ENCODE measurements around the gene SHC1. TPM values are rescaled to one million over a fixed set of nuclear protein-coding genes. Genes with fewer than 3 reads are reported as not detected.
"Not testable (repeated sequence)": the region's sequence is repeated elsewhere in the genome, so short reads cannot be mapped to it uniquely, and the experiment has no call there.

SHC1 gene
- total RNA-seq, 2 experiments from 2014 or later = 31.2 to 36.3 TPM

- ChIA-PET POLR2A (interaction anchor here (0.6 kb wide), 1 partner anchor 41 kb away, joined by 3 read pairs; no protein-coding TSS in a partner anchor), CTCF (interaction anchor here (0.9 to 2.8 kb wide), 7 partner anchors 8 to 103 kb away, joined by 3 to 14 read pairs (median 3); no protein-coding TSS in a partner anchor)
Observed at GRCh38 chr1:154988058-154988954, 17.8 kb upstream of the SHC1 start.

- CTCF ChIA-PET = interaction anchor here (0.9 to 2.8 kb wide), 8 partner anchors 9 to 104 kb away, joined by 3 to 14 read pairs (median 4); no protein-coding TSS in a partner anchor
- POLR2A ChIA-PET = no interaction called here
Observed at GRCh38 chr1:154987326-154987725, 16.8 kb upstream of the SHC1 start.

GRCh38 chr1:154986736-154987135 lies 16.2 kb upstream of the SHC1 start:
- POLR2A ChIA-PET = not testable (repeated sequence)
- CTCF ChIA-PET = interaction anchor here (1.2 to 2.8 kb wide), 4 partner anchors 12 to 105 kb away, joined by 3 to 8 read pairs (median 4); no protein-coding TSS in a partner anchor

GRCh38 chr1:154983776-154984466 lies 13.4 kb upstream of the SHC1 start:
- CTCF ChIA-PET = interaction anchor here (0.7 to 2.8 kb wide), 16 partner anchors 9 to 101 kb away, joined by 3 to 16 read pairs (median 5); partner anchors contain the start of genes ADAM15, PMVK and PYGO2
- POLR2A ChIA-PET = interaction anchor here (0.6 to 2.7 kb wide), 4 partner anchors 10 to 107 kb away, joined by 3 to 24 read pairs (median 9); partner anchors contain the start of genes CKS1B and LENEP

- CTCF ChIA-PET = interaction anchor here (0.5 to 2.8 kb wide), 11 partner anchors 9 to 357 kb away, joined by 3 to 12 read pairs (median 4); partner anchors contain the start of gene ADAM15
- POLR2A ChIA-PET = interaction anchor here (1.2 to 2.7 kb wide), 3 partner anchors 9 to 16 kb away, joined by 7 to 24 read pairs (median 11); partner anchors contain the start of genes CKS1B and LENEP
Observed at GRCh38 chr1:154982897-154983648, 12.5 kb upstream of the SHC1 start, which contains the start of gene FLAD1. TSS of gene FLAD1 (plus strand) at chr1:154983344. CDS start at chr1:154983695, 351 bp downstream.

- CTCF ChIA-PET = interaction anchor here (0.9 to 2.1 kb wide), 5 partner anchors 8 to 38 kb away, joined by 3 to 12 read pairs (median 4); partner anchors contain the start of gene CKS1B
- POLR2A ChIA-PET = interaction anchor here (2.3 to 2.7 kb wide), 2 partner anchors 8 to 12 kb away, joined by 11 to 24 read pairs; partner anchors contain the start of genes CKS1B and LENEP
Observed at GRCh38 chr1:154982341-154982740, 11.8 kb upstream of the SHC1 start.

GRCh38 chr1:154978360-154978759 lies 7.8 kb upstream of the SHC1 start:
- CTCF ChIA-PET = no interaction called here
- POLR2A ChIA-PET = no interaction called here

GRCh38 chr1:154977762-154978161 lies 7.2 kb upstream of the SHC1 start:
- CTCF ChIA-PET, POLR2A ChIA-PET: not testable (repeated sequence)

GRCh38 chr1:154975409-154976059 lies 5.0 kb upstream of the SHC1 start:
- CTCF ChIA-PET = interaction anchor here (0.6 to 4.0 kb wide), 6 partner anchors 24 to 744 kb away, joined by 3 to 12 read pairs (median 4); no protein-coding TSS in a partner anchor
- POLR2A ChIA-PET = interaction anchor here (0.6 kb wide), 1 partner anchor 24 kb away, joined by 4 read pairs; no protein-coding TSS in a partner anchor

GRCh38 chr1:154974808-154975408 lies 4.4 kb upstream of the SHC1 start:
- ChIA-PET CTCF (interaction anchor here (0.6 to 4.0 kb wide), 9 partner anchors 7 to 745 kb away, joined by 3 to 12 read pairs (median 3); partner anchors contain the start of gene PBXIP1), POLR2A (interaction anchor here (0.6 to 2.0 kb wide), 3 partner anchors 9 to 24 kb away, joined by 4 to 24 read pairs (median 4); partner anchors contain the start of genes FLAD1 and PYGO2)

- POLR2A ChIA-PET = interaction anchor here (0.7 to 2.0 kb wide), 4 partner anchors 9 to 225 kb away, joined by 4 to 24 read pairs (median 5); partner anchors contain the start of genes FLAD1 and PYGO2
Observed at GRCh38 chr1:154974102-154974807, 3.7 kb upstream of the SHC1 start, which contains the start of gene CKS1B. TSS of gene CKS1B (plus strand) at chr1:154974681. CDS start at chr1:154974746, 65 bp downstream.

GRCh38 chr1:154973344-154974101 lies 3.0 kb upstream of the SHC1 start:
- ChIA-PET POLR2A (interaction anchor here (0.6 to 2.0 kb wide), 6 partner anchors 10 to 225 kb away, joined by 3 to 24 read pairs (median 5); partner anchors contain the start of genes FLAD1, PBXIP1 and PYGO2), CTCF (interaction anchor here (0.7 to 4.0 kb wide), 10 partner anchors 8 to 112 kb away, joined by 3 to 12 read pairs (median 4); partner anchors contain the start of genes FLAD1 and PBXIP1)

More at GRCh38 chr1:154974102-154974807, 3.7 kb upstream of the SHC1 start, which contains the start of gene CKS1B:
- CTCF ChIA-PET = interaction anchor here (0.6 to 4.0 kb wide), 14 partner anchors 8 to 345 kb away, joined by 3 to 12 read pairs (median 3); partner anchors contain the start of genes FLAD1 and PBXIP1

GRCh38 chr1:154972517-154973343 lies 2.2 kb upstream of the SHC1 start:
- ChIA-PET POLR2A (interaction anchor here (1.0 kb wide), 1 partner anchor 27 kb away, joined by 5 read pairs; no protein-coding TSS in a partner anchor), CTCF (interaction anchor here (0.9 to 2.2 kb wide), 6 partner anchors 10 to 26 kb away, joined by 3 to 15 read pairs (median 5); partner anchors contain the start of genes FLAD1 and PYGO2)

- ChIA-PET CTCF (interaction anchor here (1.0 to 2.2 kb wide), 4 partner anchors 10 to 79 kb away, joined by 3 to 15 read pairs (median 6); partner anchors contain the start of genes ADAM15 and PYGO2), POLR2A (no interaction called here)
Observed at GRCh38 chr1:154972213-154972516, 1.6 kb upstream of the SHC1 start.

Measured in activated CD8-positive, alpha-beta memory T cell treated with anti-CD3 and anti-CD28 coated beads for 36 hours (primary cell).